ENCODE measurements around the gene RNF187. TPM values are rescaled to one million over a fixed set of nuclear protein-coding genes. Genes with fewer than 3 reads are reported as not detected.
A peak's percentile ranks its signal among the peaks of the same experiment; 100 is the strongest.

Gene RNF187
- total RNA-seq = 100 to 1,000 TPM; 129 to 139 TPM

- no peaks in the 10 kb centered on the region for H3K27me3 Mint-ChIP-seq (ENCODE audit: low read depth)
- POLR2A ChIA-PET = interaction anchor here (0.7 to 4.1 kb wide), 13 partner anchors 8 to 313 kb away, joined by 3 to 93 read pairs (median 5); partner anchors contain the start of gene TRIM11
- H3K9me3 Mint-ChIP-seq (ENCODE audit: insufficient read depth) = no peaks in the 10 kb centered on the region
- DNase-seq = peak; percentile 61
- peak within 1 kb of the TSS; percentile 89 for H3K4me3 Mint-ChIP-seq
- CTCF ChIA-PET = interaction anchor here (1.0 to 6.3 kb wide), 5 partner anchors 13 to 30 kb away, joined by 5 to 68 read pairs (median 47); a partner anchor contains a TSS
- peak; percentile 57 for ATAC-seq
- peaks cover 38% of the 10 kb centered on the region for H3K36me3 Mint-ChIP-seq (ENCODE audit: low read depth)
- H3K27ac Mint-ChIP-seq = peak within 1 kb of the TSS; percentile 100
- peaks cover 53% of the 10 kb centered on the region for H3K4me1 Mint-ChIP-seq (ENCODE audit: low read depth)
Measured at GRCh38 chr1:228487336-228488124, at the start of gene RNF187. TSS of gene RNF187 (plus strand) at chr1:228487382.

- H3K36me3 Mint-ChIP-seq (ENCODE audit: low read depth) = no peaks in the 10 kb centered on the region
- H3K4me1 Mint-ChIP-seq (ENCODE audit: low read depth) = no peaks in the 10 kb centered on the region
- ChIA-PET CTCF (no interaction called here), POLR2A (interaction anchor here (1.4 kb wide), 1 partner anchor 31 kb away, joined by 4 read pairs; the partner anchor contains the start of gene TRIM11)
- H3K27ac Mint-ChIP-seq = no peak overlapping the region
- H3K4me3 Mint-ChIP-seq = no peak overlapping the region
- peaks cover 50% of the 10 kb centered on the region for H3K27me3 Mint-ChIP-seq (ENCODE audit: low read depth)
- H3K9me3 Mint-ChIP-seq (ENCODE audit: insufficient read depth) = no peaks in the 10 kb centered on the region
- ATAC-seq (no peak), DNase-seq (no peak)
Measured at GRCh38 chr1:228437424-228437962, 49.7 kb upstream of the RNF187 start.

GRCh38 chr1:228438266-228438665 is 48.9 kb upstream of the RNF187 start:
- ATAC-seq = no peak
- CTCF ChIA-PET = no interaction called here
- peaks cover 50% of the 10 kb centered on the region for H3K27me3 Mint-ChIP-seq (ENCODE audit: low read depth)

GRCh38 chr1:228440761-228441500 is 46.3 kb upstream of the RNF187 start:
- ATAC-seq = no peak
- CTCF ChIA-PET = interaction anchor here (1.5 kb wide), 1 partner anchor 15 kb away, joined by 4 read pairs; no protein-coding TSS in a partner anchor

More at GRCh38 chr1:228438266-228438665, 48.9 kb upstream of the RNF187 start:
- no peak for DNase-seq
- Mint-ChIP-seq H3K4me1 (ENCODE audit: low read depth) (no peaks in the 10 kb centered on the region), H3K27ac (no peak overlapping the region), H3K4me3 (no peak overlapping the region), H3K36me3 (ENCODE audit: low read depth) (no peaks in the 10 kb centered on the region), H3K9me3 (ENCODE audit: insufficient read depth) (no peaks in the 10 kb centered on the region)
- POLR2A ChIA-PET = interaction anchor here (1.4 kb wide), 1 partner anchor 31 kb away, joined by 4 read pairs; the partner anchor contains the start of gene TRIM11

GRCh38 chr1:228443395-228443794 is 43.8 kb upstream of the RNF187 start:
- ATAC-seq (no peak), DNase-seq (no peak)
- ChIA-PET POLR2A (interaction anchor here (0.7 kb wide), 1 partner anchor 22 kb away, joined by 4 read pairs; no protein-coding TSS in a partner anchor), CTCF (no interaction called here)
- Mint-ChIP-seq H3K4me1 (ENCODE audit: low read depth) (peaks cover 12% of the 10 kb centered on the region), H3K27me3 (ENCODE audit: low read depth) (peaks cover 65% of the 10 kb centered on the region), H3K27ac (no peak overlapping the region), H3K36me3 (ENCODE audit: low read depth) (no peaks in the 10 kb centered on the region), H3K4me3 (no peak overlapping the region), H3K9me3 (ENCODE audit: insufficient read depth) (no peaks in the 10 kb centered on the region)

More at GRCh38 chr1:228440761-228441500, 46.3 kb upstream of the RNF187 start:
- no peak for DNase-seq
- Mint-ChIP-seq H3K4me1 (ENCODE audit: low read depth) (peaks cover 7% of the 10 kb centered on the region), H3K27me3 (ENCODE audit: low read depth) (peaks cover 56% of the 10 kb centered on the region), H3K36me3 (ENCODE audit: low read depth) (no peaks in the 10 kb centered on the region), H3K9me3 (ENCODE audit: insufficient read depth) (no peaks in the 10 kb centered on the region), H3K4me3 (no peak overlapping the region), H3K27ac (no peak overlapping the region)
- POLR2A ChIA-PET = interaction anchor here (0.6 to 1.3 kb wide), 3 partner anchors 8 to 23 kb away, joined by 3 to 4 read pairs (median 3); a partner anchor contains a TSS

GRCh38 chr1:228445490-228445842 is 41.7 kb upstream of the RNF187 start:
- H3K27ac Mint-ChIP-seq = peak overlapping the region; percentile 10
- ATAC-seq (no peak), DNase-seq (no peak)
- POLR2A ChIA-PET = interaction anchor here (0.9 to 1.4 kb wide), 2 partner anchors 10 to 39 kb away, joined by 4 read pairs; partner anchors contain the start of gene TRIM11
- H3K4me1 Mint-ChIP-seq (ENCODE audit: low read depth) = peaks cover 19% of the 10 kb centered on the region
- peaks cover 59% of the 10 kb centered on the region for H3K27me3 Mint-ChIP-seq (ENCODE audit: low read depth)
- CTCF ChIA-PET = no interaction called here
- H3K36me3 Mint-ChIP-seq (ENCODE audit: low read depth) = no peaks in the 10 kb centered on the region
- peak overlapping the region; percentile 72 for H3K4me3 Mint-ChIP-seq
- H3K9me3 Mint-ChIP-seq (ENCODE audit: insufficient read depth) = no peaks in the 10 kb centered on the region

GRCh38 chr1:228445843-228446650 is 41.1 kb upstream of the RNF187 start:
- no peaks in the 10 kb centered on the region for H3K9me3 Mint-ChIP-seq (ENCODE audit: insufficient read depth)
- POLR2A ChIA-PET = interaction anchor here (1.4 kb wide), 1 partner anchor 40 kb away, joined by 4 read pairs; the partner anchor contains the start of gene TRIM11
- H3K4me3 Mint-ChIP-seq = peak overlapping the region; percentile 72
- DNase-seq = peak; percentile 58
- peaks cover 58% of the 10 kb centered on the region for H3K27me3 Mint-ChIP-seq (ENCODE audit: low read depth)
- H3K27ac Mint-ChIP-seq = peak overlapping the region; percentile 10
- peak; percentile 78 for ATAC-seq
- CTCF ChIA-PET = no interaction called here
- no peaks in the 10 kb centered on the region for H3K36me3 Mint-ChIP-seq (ENCODE audit: low read depth)
- peaks cover 19% of the 10 kb centered on the region for H3K4me1 Mint-ChIP-seq (ENCODE audit: low read depth)

GRCh38 chr1:228446852-228447251 is 40.3 kb upstream of the RNF187 start:
- no peak overlapping the region for H3K27ac Mint-ChIP-seq
- H3K36me3 Mint-ChIP-seq (ENCODE audit: low read depth) = no peaks in the 10 kb centered on the region
- peaks cover 19% of the 10 kb centered on the region for H3K4me1 Mint-ChIP-seq (ENCODE audit: low read depth)
- peaks cover 51% of the 10 kb centered on the region for H3K27me3 Mint-ChIP-seq (ENCODE audit: low read depth)
- no peak overlapping the region for H3K4me3 Mint-ChIP-seq
- ATAC-seq (no peak), DNase-seq (no peak)
- ChIA-PET POLR2A (interaction anchor here (1.4 kb wide), 1 partner anchor 40 kb away, joined by 4 read pairs; the partner anchor contains the start of gene TRIM11), CTCF (no interaction called here)
- H3K9me3 Mint-ChIP-seq (ENCODE audit: insufficient read depth) = no peaks in the 10 kb centered on the region

- ATAC-seq (no peak), DNase-seq (no peak)
- ChIA-PET POLR2A (no interaction called here), CTCF (interaction anchor here (1.0 kb wide), 1 partner anchor 24 kb away, joined by 4 read pairs; no protein-coding TSS in a partner anchor)
- peaks cover 25% of the 10 kb centered on the region for H3K4me1 Mint-ChIP-seq (ENCODE audit: low read depth)
- H3K27me3 Mint-ChIP-seq (ENCODE audit: low read depth) = peaks cover 39% of the 10 kb centered on the region
- no peak overlapping the region for H3K27ac Mint-ChIP-seq
- no peak overlapping the region for H3K4me3 Mint-ChIP-seq
- H3K36me3 Mint-ChIP-seq (ENCODE audit: low read depth) = no peaks in the 10 kb centered on the region
- H3K9me3 Mint-ChIP-seq (ENCODE audit: insufficient read depth) = no peaks in the 10 kb centered on the region
Measured at GRCh38 chr1:228448372-228448771, 38.8 kb upstream of the RNF187 start.

- ATAC-seq = no peak
- CTCF ChIA-PET = no interaction called here
- H3K27ac Mint-ChIP-seq = no peak overlapping the region
Measured at GRCh38 chr1:228450200-228450599, 37.0 kb upstream of the RNF187 start.

More at GRCh38 chr1:228450200-228450599, 37.0 kb upstream of the RNF187 start:
- H3K36me3 Mint-ChIP-seq (ENCODE audit: low read depth) = peaks cover 5% of the 10 kb centered on the region
- no peak overlapping the region for H3K4me3 Mint-ChIP-seq
- H3K9me3 Mint-ChIP-seq (ENCODE audit: insufficient read depth) = no peaks in the 10 kb centered on the region
- no peak for DNase-seq
- POLR2A ChIA-PET = interaction anchor here (1.1 kb wide), 2 partner anchors 16 to 37 kb away, joined by 3 to 4 read pairs; partner anchors contain the start of gene RNF187
- peaks cover 28% of the 10 kb centered on the region for H3K27me3 Mint-ChIP-seq (ENCODE audit: low read depth)
- H3K4me1 Mint-ChIP-seq (ENCODE audit: low read depth) = peaks cover 36% of the 10 kb centered on the region
